GM12865 (cell line): ENCODE results near the gene ATXN2.

ENCODE experiments used
- DNase-seq: peaks from one replicate; pipeline ENCODE4 v3.0.0; 2010; ENCODE audit warnings: low read depth
- H3K4me3 ChIP-seq: 2 replicates; pipeline ENCODE4 v1.5.1; 2011; ENCODE audit warnings: mild to moderate bottlenecking, low read depth, low read length, control low read depth
- TF ChIP-seq, protein P1 (sequence below): IDR thresholded peaks from 2 replicates; pipeline ENCODE4 v1.5.1; 2011; ENCODE audit warnings: low read length, control low read depth, low read depth, inconsistent platforms; ENCODE audit not compliant: insufficient read depth; ENCODE audit errors: missing control alignments

ATXN2 gene

DNA sequence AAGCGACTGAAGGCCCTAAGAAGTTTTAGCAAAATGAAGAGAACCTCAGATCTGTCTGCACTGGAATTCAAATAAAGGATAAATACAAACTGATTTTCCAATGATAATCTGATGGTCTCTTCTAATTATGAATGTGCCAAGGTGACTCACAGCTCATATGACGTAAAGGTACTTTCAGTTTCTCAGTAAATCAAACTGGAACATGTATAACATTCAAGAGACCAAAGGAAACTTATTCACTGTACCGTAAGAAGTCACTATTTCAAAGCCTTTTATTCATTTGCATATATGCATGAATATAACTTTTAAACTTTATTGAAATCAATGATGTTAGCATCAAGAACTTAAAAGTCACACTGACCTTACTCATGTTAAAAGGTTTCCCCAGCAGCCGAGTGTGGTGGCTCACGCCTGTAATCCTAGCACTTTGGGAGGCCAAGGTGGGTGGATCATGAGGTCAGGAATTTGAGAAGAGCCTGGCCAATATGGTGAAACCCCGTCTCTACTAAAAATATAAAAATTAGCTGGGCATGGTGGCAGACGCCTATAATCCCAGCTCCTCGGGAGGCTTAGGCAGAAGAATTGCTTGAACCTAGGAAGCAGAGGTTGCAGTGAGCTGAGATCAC, 52.2 kb downstream of the ATXN2 start:
- TF ChIP-seq, protein P1, sequence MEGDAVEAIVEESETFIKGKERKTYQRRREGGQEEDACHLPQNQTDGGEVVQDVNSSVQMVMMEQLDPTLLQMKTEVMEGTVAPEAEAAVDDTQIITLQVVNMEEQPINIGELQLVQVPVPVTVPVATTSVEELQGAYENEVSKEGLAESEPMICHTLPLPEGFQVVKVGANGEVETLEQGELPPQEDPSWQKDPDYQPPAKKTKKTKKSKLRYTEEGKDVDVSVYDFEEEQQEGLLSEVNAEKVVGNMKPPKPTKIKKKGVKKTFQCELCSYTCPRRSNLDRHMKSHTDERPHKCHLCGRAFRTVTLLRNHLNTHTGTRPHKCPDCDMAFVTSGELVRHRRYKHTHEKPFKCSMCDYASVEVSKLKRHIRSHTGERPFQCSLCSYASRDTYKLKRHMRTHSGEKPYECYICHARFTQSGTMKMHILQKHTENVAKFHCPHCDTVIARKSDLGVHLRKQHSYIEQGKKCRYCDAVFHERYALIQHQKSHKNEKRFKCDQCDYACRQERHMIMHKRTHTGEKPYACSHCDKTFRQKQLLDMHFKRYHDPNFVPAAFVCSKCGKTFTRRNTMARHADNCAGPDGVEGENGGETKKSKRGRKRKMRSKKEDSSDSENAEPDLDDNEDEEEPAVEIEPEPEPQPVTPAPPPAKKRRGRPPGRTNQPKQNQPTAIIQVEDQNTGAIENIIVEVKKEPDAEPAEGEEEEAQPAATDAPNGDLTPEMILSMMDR: no peak
- DNase-seq: peak; percentile 8
- no peak overlapping the region for H3K4me3 ChIP-seq

DNA sequence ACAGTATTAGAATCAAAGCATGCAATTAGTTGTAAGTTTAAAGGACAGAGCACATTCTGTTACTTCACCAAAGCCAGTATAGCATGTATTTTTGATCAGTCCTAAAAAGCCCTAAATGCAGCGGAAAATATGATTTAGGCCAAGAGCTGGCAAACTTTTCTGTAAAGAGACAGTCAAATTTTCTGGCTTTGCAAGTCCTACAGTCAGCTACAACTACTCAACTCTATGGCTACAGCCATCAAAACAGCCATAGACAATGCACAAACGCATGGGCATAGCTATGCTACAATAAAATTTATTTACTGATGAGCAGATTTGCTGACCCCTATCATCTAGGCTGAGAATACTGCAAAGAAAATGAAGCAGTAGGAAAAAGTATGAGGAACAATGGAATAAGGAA, 52.9 kb downstream of the ATXN2 start:
- TF ChIP-seq, protein P1: no peak
- no peak for DNase-seq
- no peak overlapping the region for H3K4me3 ChIP-seq

DNA sequence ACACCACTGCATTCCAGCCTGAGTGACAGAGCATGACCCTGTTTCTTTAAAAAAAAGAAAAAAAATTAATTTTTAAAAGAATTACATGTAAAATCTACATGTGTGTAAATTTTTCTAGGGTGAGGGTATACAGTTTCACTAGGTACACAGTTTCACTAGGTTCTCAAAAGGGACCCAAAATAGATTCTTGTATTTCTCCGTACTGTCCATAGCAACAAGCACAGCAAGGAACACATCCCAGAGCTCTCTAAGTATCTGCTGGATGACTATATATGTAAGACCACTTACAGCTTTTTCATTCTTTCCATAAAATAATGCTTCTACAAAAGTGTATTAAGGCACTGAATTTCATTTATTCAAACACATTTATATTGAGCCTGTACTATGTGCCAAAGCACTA, 55.1 kb downstream of the ATXN2 start:
- DNase-seq: no peak
- no peak overlapping the region for H3K4me3 ChIP-seq
- TF ChIP-seq, protein P1: no peak

DNA sequence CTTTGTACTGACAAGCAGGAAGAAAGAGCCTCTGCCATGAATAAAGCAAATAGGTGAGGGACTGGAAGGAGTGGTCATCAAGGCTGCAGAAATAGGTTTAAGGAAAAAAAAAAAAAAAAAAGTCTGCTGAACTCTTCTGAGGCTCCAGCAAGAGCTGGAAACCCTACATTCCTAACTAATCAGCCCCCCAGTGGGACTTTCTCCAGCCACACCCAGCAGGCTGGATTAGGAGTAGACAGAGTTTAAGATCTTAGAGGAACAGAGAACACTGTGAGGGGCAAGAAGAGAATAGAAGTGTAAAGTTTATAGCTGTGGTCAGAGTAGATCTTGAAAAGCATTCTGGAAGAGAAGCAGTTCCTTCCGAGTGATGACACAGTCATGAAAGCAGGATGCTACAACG, 66.4 kb downstream of the ATXN2 start:
- no peak for DNase-seq
- no peak overlapping the region for H3K4me3 ChIP-seq
- TF ChIP-seq, protein P1: no peak

DNA sequence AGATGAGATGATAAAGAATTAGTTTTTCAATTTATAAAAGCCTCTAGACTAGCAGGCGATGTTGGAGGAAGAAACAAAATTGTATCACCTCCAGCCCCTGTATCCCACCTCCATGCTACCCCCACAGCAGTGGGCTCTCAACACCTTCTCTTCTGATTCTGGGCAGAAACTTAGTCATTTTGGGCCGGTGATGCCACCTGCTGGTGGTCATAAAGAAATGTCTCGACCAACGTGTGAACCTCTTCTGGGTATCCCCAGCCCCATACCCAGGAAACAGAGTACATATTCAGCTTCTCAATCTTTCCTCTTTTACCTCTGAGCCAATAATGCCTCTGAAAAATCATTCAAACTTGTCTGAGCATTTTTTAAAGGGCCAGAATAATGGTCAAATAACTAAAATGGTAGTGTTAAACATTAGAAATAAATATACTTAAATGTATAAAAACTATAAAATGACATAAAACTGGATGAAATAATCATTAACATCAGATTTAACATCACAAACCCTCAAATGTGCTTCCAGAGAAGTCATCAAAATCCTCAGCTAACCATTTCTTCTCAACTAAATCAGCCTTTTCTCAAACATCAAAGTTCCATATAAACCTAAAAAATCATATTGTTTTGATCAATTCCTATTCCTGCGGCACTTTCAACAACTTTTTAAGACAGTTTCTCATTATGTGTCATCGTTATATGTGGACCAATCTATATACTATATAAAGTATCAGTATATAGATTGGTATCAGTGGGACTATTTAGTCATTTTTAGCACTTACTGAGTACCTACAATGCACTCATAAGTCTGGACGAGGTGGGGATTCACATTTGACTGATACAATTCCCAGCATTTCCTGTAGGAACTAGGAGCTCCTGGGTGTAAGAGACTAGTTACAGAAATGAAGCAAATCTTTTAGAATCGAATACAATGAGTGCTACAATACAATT, 69.4 kb downstream of the ATXN2 start:
- no peak overlapping the region for H3K4me3 ChIP-seq
- TF ChIP-seq, protein P1: peak; percentile 63
- DNase-seq: peak; percentile 77

DNA sequence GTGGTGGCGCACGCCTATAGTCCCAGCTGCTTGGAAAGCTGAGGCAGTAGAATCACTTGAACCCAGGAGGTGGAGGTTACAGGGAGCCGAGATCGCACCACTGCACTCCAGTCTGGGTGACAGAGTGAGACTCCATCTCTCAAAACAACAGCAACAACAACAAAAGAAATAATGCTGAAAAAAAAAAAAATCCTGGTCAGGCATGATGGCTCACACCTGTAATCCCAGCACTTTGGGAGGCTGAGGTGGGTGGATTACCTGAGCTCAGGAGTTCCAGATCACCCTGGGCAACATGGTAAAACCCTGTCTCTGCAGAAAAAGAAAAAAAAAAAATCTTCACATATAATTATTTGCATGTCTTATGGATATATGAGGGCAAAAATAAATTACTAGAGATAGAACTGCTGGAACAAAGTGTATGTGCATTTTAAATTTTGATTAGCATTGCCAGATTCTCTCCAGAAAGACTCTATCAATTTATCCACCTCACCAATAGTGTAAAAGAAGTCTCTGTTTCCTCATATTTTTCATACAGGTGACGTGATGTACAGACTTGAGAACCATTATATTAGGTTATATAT, 75.4 kb downstream of the ATXN2 start:
- TF ChIP-seq, protein P1: no peak
- H3K4me3 ChIP-seq: no peak overlapping the region
- no peak for DNase-seq
